Smooth muscle cell (in vitro differentiated cells): ENCODE data around the gene DIAPH2. TPM values are rescaled to one million over a fixed set of nuclear protein-coding genes. Genes with fewer than 3 reads are reported as not detected.

ENCODE experiments used
- DNase-seq: peaks from one replicate; lab custom pipeline; 2025; ENCODE audit not compliant: unreplicated experiment; lab: John Stamatoyannopoulos, UW
- H2AFZ ChIP-seq: fragments of 200-600 bp; sonication (generic); 2 replicates; pipeline ENCODE4 v1.6.0; 2016; ENCODE audit warnings: antibody characterized with exemption, low read depth, mild to moderate bottlenecking
- H3F3A ChIP-seq: fragments of 200-600 bp; sonication (generic); 2 replicates; pipeline ENCODE4 v1.6.0; 2017; ENCODE audit warnings: antibody characterized with exemption, low read depth
- H3K27ac ChIP-seq: fragments of 200-600 bp; sonication (generic); 2 replicates; pipeline ENCODE4 v1.5.1; 2016; ENCODE audit warnings: low read depth, mild to moderate bottlenecking
- H3K27me3 ChIP-seq: fragments of 200-600 bp; sonication (generic); 2 replicates; pipeline ENCODE4 v1.6.1; 2016; ENCODE audit warnings: low read depth, mild to moderate bottlenecking
- H3K36me3 ChIP-seq: fragments of 200-600 bp; sonication (generic); 2 replicates; pipeline ENCODE4 v1.5.1; 2016; ENCODE audit warnings: low read depth
- H3K4me1 ChIP-seq: fragments of 200-600 bp; sonication (generic); 2 replicates; pipeline ENCODE4 v1.5.1; 2016; ENCODE audit warnings: low read depth
- H3K4me2 ChIP-seq: fragments of 200-600 bp; sonication (generic); 2 replicates; pipeline ENCODE4 v1.6.0; 2016; ENCODE audit warnings: mild to moderate bottlenecking
- H3K4me3 ChIP-seq: fragments of 200-600 bp; sonication (generic); 2 replicates; pipeline ENCODE4 v1.5.1; 2016; ENCODE audit warnings: mild to moderate bottlenecking
- H3K79me2 ChIP-seq: fragments of 200-600 bp; sonication (generic); 2 replicates; pipeline ENCODE4 v1.6.0; 2016; ENCODE audit warnings: low read depth, mild to moderate bottlenecking
- H3K9ac ChIP-seq: fragments of 200-600 bp; sonication (generic); 2 replicates; pipeline ENCODE4 v1.6.0; 2016; ENCODE audit warnings: low read depth
- H3K9me3 ChIP-seq: fragments of 200-600 bp; sonication (generic); replicated peaks from 2 replicates; pipeline ENCODE4 v1.5.1; 2016; ENCODE audit warnings: low read depth
- H4K20me1 ChIP-seq: fragments of 200-600 bp; sonication (generic); 2 replicates; pipeline ENCODE4 v1.6.0; 2016; ENCODE audit warnings: low read depth
- WGBS: methylation state at CpG from one replicate; pipeline ENCODE4 v1.1.7; 2016; ENCODE audit warnings: low lambda C conversion rate; 5-methylcytosine and 5-hydroxymethylcytosine counted together
- polyA plus RNA-seq: library from polyadenylated mRNA; unstranded; fragments of >200 nt; fragmentation: Nextera tagmentation; extraction: Ambion mirVana; gene quantifications from 2 replicates; pipeline ENCODE4 v1.2.1, GENCODE V29; 2016
- total RNA-seq: library from RNA; depleted of rRNA; stranded (reverse); fragments of >200 nt; gene quantifications from 2 replicates; pipeline ENCODE4 v1.2.3, GENCODE V29; 2014
- TF ChIP-seq, protein P1 (sequence below): fragments of 200-600 bp; sonication (generic); IDR thresholded peaks from 2 replicates; pipeline ENCODE4 v1.5.1; 2017; ENCODE audit warnings: borderline replicate concordance, mild to moderate bottlenecking, antibody characterized with exemption; ENCODE audit not compliant: insufficient read depth, poor library complexity, severe bottlenecking

The DIAPH2 gene
- total and polyA plus RNA-seq, 2 experiments from 2014 or later: 12.8 to 19.9 TPM

DNA sequence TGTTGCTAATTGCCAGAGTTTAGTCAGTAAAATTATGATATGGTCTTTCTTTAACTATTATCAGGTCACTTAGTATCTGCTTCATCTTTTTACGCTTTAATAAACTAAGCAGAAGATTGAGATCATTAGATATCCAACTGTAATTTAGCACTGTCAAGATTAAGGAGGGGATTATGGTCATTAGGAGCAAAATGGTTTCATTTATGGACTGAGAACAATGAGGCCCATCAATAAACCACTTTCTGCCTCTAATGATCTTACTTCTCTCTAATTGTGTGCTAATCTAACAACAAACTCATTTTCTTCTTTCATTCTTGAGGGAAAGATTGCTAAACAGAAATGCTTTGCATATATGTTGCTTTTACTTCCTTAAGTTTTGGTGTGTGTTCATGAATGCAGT, 539.5 kb downstream of the DIAPH2 start:
- TF ChIP-seq, protein P1, sequence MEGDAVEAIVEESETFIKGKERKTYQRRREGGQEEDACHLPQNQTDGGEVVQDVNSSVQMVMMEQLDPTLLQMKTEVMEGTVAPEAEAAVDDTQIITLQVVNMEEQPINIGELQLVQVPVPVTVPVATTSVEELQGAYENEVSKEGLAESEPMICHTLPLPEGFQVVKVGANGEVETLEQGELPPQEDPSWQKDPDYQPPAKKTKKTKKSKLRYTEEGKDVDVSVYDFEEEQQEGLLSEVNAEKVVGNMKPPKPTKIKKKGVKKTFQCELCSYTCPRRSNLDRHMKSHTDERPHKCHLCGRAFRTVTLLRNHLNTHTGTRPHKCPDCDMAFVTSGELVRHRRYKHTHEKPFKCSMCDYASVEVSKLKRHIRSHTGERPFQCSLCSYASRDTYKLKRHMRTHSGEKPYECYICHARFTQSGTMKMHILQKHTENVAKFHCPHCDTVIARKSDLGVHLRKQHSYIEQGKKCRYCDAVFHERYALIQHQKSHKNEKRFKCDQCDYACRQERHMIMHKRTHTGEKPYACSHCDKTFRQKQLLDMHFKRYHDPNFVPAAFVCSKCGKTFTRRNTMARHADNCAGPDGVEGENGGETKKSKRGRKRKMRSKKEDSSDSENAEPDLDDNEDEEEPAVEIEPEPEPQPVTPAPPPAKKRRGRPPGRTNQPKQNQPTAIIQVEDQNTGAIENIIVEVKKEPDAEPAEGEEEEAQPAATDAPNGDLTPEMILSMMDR: no peak
- no peak for DNase-seq

DNA sequence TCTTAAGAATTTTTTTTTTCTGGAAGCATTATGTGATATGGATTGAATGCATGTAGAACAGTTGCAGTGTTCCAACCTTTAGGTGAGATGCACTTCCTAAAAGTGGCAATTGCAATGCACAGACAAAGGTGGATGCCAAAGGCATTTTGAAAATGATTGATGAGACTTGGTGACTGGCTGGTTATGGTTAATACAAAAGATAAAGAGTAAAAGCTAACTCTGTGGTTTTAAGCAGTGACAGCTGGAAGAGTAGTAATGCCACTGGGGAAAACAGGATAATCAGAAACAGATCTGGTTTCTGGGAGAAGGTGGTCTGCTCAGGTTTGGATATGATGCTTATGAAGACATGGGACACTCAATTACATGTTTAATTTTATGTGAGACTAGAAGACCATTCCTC, 544.7 kb downstream of the DIAPH2 start:
- H3K4me2 ChIP-seq: no peak overlapping the region
- TF ChIP-seq, protein P1: no peak
- no peaks in the 10 kb centered on the region for H3K9me3 ChIP-seq
- no peaks in the 10 kb centered on the region for H3K36me3 ChIP-seq
- no peaks in the 10 kb centered on the region for H3K27me3 ChIP-seq
- H3K79me2 ChIP-seq: no peaks in the 10 kb centered on the region
- H4K20me1 ChIP-seq: no peaks in the 10 kb centered on the region
- H3K9ac ChIP-seq: no peak overlapping the region
- no peak for DNase-seq
- no peaks in the 10 kb centered on the region for H3K4me1 ChIP-seq
- no peak overlapping the region for H3K27ac ChIP-seq
- no peaks in the 10 kb centered on the region for H3F3A ChIP-seq
- no peak overlapping the region for H3K4me3 ChIP-seq
- H2AFZ ChIP-seq: no peak overlapping the region

More for the DNA sequence above, 539.5 kb downstream of the DIAPH2 start:
- H3K4me1 ChIP-seq: no peaks in the 10 kb centered on the region
- H2AFZ ChIP-seq: no peak overlapping the region
- no peak overlapping the region for H3K27ac ChIP-seq
- no peak overlapping the region for H3K4me2 ChIP-seq
- no peaks in the 10 kb centered on the region for H3K79me2 ChIP-seq
- H3K36me3 ChIP-seq: no peaks in the 10 kb centered on the region
- H3K9ac ChIP-seq: no peak overlapping the region
- H3K27me3 ChIP-seq: no peaks in the 10 kb centered on the region
- no peak overlapping the region for H3K4me3 ChIP-seq
- H4K20me1 ChIP-seq: no peaks in the 10 kb centered on the region
- no peaks in the 10 kb centered on the region for H3F3A ChIP-seq
- 85% methylated on average over 1 of the region's 1 CpG for WGBS
- H3K9me3 ChIP-seq: no peaks in the 10 kb centered on the region

DNA sequence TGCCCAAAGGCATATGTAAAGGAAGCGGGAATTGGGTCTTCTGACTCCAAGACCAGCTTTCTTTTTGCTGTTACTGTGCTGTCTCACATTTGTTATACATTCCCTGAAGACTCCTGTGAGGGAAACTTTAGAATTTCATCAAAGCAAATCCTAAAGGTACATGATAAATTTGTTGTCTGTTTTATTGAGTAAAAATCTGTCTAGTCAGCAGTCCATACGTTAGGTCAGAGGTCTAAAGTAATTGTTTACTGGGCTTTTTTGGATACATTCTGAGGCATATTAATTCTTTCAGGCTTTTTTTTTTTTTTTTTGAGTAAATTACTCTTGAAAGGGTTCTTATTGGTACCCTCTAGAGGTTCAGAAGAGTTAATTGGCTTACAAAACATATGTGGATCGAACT, 546.3 kb downstream of the DIAPH2 start:
- H3K79me2 ChIP-seq: no peaks in the 10 kb centered on the region
- H3K36me3 ChIP-seq: no peaks in the 10 kb centered on the region
- WGBS: 92% methylated on average over 3 of the region's 3 CpGs
- no peaks in the 10 kb centered on the region for H4K20me1 ChIP-seq
- H3K4me1 ChIP-seq: no peaks in the 10 kb centered on the region
- TF ChIP-seq, protein P1: no peak
- no peak overlapping the region for H2AFZ ChIP-seq
- H3F3A ChIP-seq: no peaks in the 10 kb centered on the region
- H3K4me2 ChIP-seq: no peak overlapping the region
- no peak for DNase-seq
- H3K27me3 ChIP-seq: no peaks in the 10 kb centered on the region
- H3K9ac ChIP-seq: no peak overlapping the region
- H3K4me3 ChIP-seq: no peak overlapping the region
- H3K27ac ChIP-seq: no peak overlapping the region
- no peaks in the 10 kb centered on the region for H3K9me3 ChIP-seq

DNA sequence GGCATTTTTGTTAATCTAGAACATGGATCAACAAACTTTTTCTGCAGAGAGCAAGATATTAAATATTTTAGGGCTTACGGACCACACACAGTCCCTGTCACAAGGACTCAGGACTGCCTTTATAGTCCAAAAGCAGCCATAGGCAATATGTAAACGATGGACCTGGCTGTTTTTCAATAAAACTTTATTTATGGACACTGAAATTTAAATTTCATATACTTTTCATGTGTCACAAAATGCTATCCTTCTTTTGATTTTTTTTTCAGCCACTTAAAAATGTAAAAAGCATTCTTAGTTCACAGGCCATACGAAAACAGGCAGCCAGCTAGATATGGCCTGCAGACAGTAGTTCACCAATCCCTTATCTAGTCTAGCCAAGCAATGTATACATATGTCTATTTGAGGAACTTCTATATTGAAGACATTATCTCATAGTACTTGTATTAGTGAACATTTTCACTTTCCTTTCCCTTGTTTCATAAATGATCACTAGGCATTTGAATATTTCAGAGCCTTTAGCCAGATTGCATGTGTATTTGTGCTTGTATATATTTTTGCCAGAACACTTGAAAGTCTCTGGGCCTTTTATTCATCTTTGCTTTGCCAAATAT, 549.9 kb downstream of the DIAPH2 start:
- TF ChIP-seq, protein P1: no peak
- Histone ChIP-seq H2AFZ (no peak overlapping the region), H3K4me1 (no peaks in the 10 kb centered on the region), H3K9me3 (no peaks in the 10 kb centered on the region), H4K20me1 (no peaks in the 10 kb centered on the region), H3K9ac (no peak overlapping the region), H3K27me3 (no peaks in the 10 kb centered on the region), H3F3A (peaks cover 8% of the 10 kb centered on the region), H3K4me3 (no peak overlapping the region), H3K27ac (no peak overlapping the region), H3K36me3 (no peaks in the 10 kb centered on the region), H3K4me2 (no peak overlapping the region), H3K79me2 (no peaks in the 10 kb centered on the region)
- WGBS: 89% methylated on average over 3 of the region's 3 CpGs
- DNase-seq: no peak
